Keratinocyte (primary cell): ENCODE results near the gene ADAMTS10. TPM values are rescaled to one million over a fixed set of nuclear protein-coding genes. Genes with fewer than 3 reads are reported as not detected.

Source experiments
- DNase-seq: peaks from one replicate; pipeline ENCODE4 v3.0.0-alpha.2; 2011; ENCODE audit warnings: low read depth, missing footprints, low spot score
- FAIRE-seq: peaks from 2 replicates; lab custom pipeline; 2011; peaks lifted over from hg19 to GRCh38; lab: Jason Lieb, UNC
- H2AFZ ChIP-seq: 2 replicates; pipeline ENCODE4 v1.6.0; 2012; ENCODE audit warnings: low read length, control low read depth, inconsistent platforms; ENCODE audit not compliant: control insufficient read depth
- H3K27ac ChIP-seq: 2 replicates; pipeline ENCODE4 v1.5.1; 2011; ENCODE audit warnings: low read length; ENCODE audit not compliant: control insufficient read depth, insufficient read depth
- H3K27me3 ChIP-seq: 3 replicates; pipeline ENCODE4 v1.6.0; 2011; ENCODE audit warnings: low read length; ENCODE audit not compliant: control insufficient read depth, insufficient read depth; ENCODE audit errors: extremely low read depth
- H3K36me3 ChIP-seq, 2 experiments: 2 replicates in 1 of 2; 3 replicates in 1 of 2; pipeline ENCODE4 v1.5.1; 2011; ENCODE audit warnings: low read length in 2 of 2, mild to moderate bottlenecking in 1 of 2; ENCODE audit not compliant: control insufficient read depth in 2 of 2, insufficient read depth in 2 of 2; ENCODE audit errors: extremely low read depth in 1 of 2
- H3K4me1 ChIP-seq: 3 replicates; pipeline ENCODE4 v1.5.1; 2011; ENCODE audit warnings: low read length; ENCODE audit not compliant: control insufficient read depth, insufficient read depth; ENCODE audit errors: extremely low read depth
- H3K4me2 ChIP-seq: 3 replicates; pipeline ENCODE4 v1.6.0; 2011; ENCODE audit warnings: low read depth, low read length; ENCODE audit not compliant: control insufficient read depth, insufficient read depth; ENCODE audit errors: extremely low read depth
- H3K4me3 ChIP-seq, 3 experiments: fragments of 200-600 bp in 1 of 3; sonication (generic) in 1 of 3; 2 replicates in 2 of 3; 3 replicates in 1 of 3; pipeline ENCODE4 v1.5.1; 2011 to 2016; ENCODE audit warnings: low read length in 3 of 3, mild to moderate bottlenecking in 3 of 3, control low read depth in 2 of 3, inconsistent platforms in 1 of 3, low read depth in 1 of 3, mixed read lengths in 1 of 3, mixed run types in 1 of 3, moderate library complexity in 1 of 3; ENCODE audit not compliant: control insufficient read depth in 2 of 3, insufficient read depth in 2 of 3; ENCODE audit errors: extremely low read depth in 1 of 3
- H3K79me2 ChIP-seq: 2 replicates; pipeline ENCODE4 v1.6.0; 2012; ENCODE audit warnings: low read length; ENCODE audit not compliant: control insufficient read depth, insufficient read depth
- H3K9ac ChIP-seq: 3 replicates; pipeline ENCODE4 v1.6.0; 2011; ENCODE audit warnings: low read length; ENCODE audit not compliant: control insufficient read depth, insufficient read depth; ENCODE audit errors: extremely low read depth
- H3K9me1 ChIP-seq: 3 replicates; pipeline ENCODE4 v1.6.0; 2011; ENCODE audit warnings: low read length; ENCODE audit not compliant: control insufficient read depth, insufficient read depth; ENCODE audit errors: extremely low read depth
- H3K9me3 ChIP-seq: 2 replicates; pipeline ENCODE4 v1.5.1; 2012; ENCODE audit warnings: low read depth, low read length; ENCODE audit not compliant: control insufficient read depth
- H4K20me1 ChIP-seq: 3 replicates; pipeline ENCODE4 v1.6.0; 2011; ENCODE audit warnings: low read length; ENCODE audit not compliant: control insufficient read depth, insufficient read depth; ENCODE audit errors: extremely low read depth
- EZH2 ChIP-seq: IDR thresholded peaks from one replicate; pipeline ENCODE4 v1.6.1; 2012; ENCODE audit warnings: inconsistent platforms, mild to moderate bottlenecking, low read length, moderate library complexity
- dilution Hi-C: fragments of 300-500 bp; cut with MboI; formaldehyde crosslinking; loops from one replicate; pipeline ENCODE4 v1.7.0; 2020; ENCODE audit warnings: low sequenced_read_pairs; ENCODE audit not compliant: extremely low pct_ligation_motif_present
- polyA plus RNA-seq, 5 experiments: library from polyadenylated mRNA; depleted of rRNA in 3 of 5; stranded (reverse) in 3 of 5; stranded (forward) in 1 of 5; unstranded in 1 of 5; fragments of >200 nt; gene quantifications; 1 replicate in 1 of 5; 2 replicates in 3 of 5; 3 replicates in 1 of 5; pipeline versions ENCODE4 v1.2.1 to v1.2.3, GENCODE V29; 2011 to 2012; ENCODE audit warnings: missing spikeins in 2 of 5, low read depth in 1 of 5, low replicate concordance in 1 of 5
- TF ChIP-seq, protein P1 (sequence below), 3 experiments: IDR thresholded peaks in 1 of 3; conservative IDR thresholded peaks in 1 of 3; optimal IDR thresholded peaks in 1 of 3; 2 replicates in 2 of 3; 3 replicates in 1 of 3; pipeline versions ENCODE3 to v1.5.1; 2011; ENCODE audit warnings: low read length in 3 of 3, mild to moderate bottlenecking in 3 of 3, moderate library complexity in 2 of 3, control low read depth in 1 of 3, inconsistent platforms in 1 of 3; ENCODE audit not compliant: insufficient read depth in 2 of 3; ENCODE audit errors: extremely low read depth in 1 of 3

ADAMTS10 gene
- polyA plus RNA-seq, 1 donor (not counting 4 experiments of a cell fraction or from before 2014, with no cell fraction given) = not detected

DNA sequence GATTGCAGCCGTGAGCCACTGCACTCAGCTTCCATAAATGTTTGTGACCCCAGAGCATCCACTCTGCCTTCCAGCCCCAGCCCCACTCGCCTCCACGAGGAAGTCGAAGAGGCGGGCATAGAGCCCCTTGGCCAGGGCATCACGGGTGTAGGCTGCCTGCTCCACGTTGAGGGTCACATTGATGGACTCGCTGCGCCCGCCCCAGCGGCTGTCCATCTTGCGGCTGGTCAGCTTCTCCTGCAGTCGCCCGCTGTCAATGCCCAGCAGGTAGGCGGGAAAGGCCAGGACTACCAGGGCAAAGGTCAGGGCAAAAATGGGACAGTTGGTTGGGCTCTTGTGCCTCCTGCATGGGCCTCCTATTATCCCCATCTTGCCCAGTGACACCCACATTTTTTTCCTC lies 60.4 kb downstream of the ADAMTS10 start:
- Histone ChIP-seq H3K4me2 (no peak overlapping the region), H3K27ac (no peak overlapping the region), H3K9me3 (no peaks in the 10 kb centered on the region), H3K9me1 (no peaks in the 10 kb centered on the region), H3K36me3 (peaks cover 0 to 1% of the 10 kb centered on the region in 2 experiments), H3K9ac (no peak overlapping the region), H3K27me3 (no peaks in the 10 kb centered on the region), H2AFZ (no peak overlapping the region), H3K4me3 (no peak overlapping the region), H3K4me1 (no peaks in the 10 kb centered on the region), H4K20me1 (no peaks in the 10 kb centered on the region), H3K79me2 (no peaks in the 10 kb centered on the region)
- no peak for DNase-seq
- dilution Hi-C loops = no loop called here
- no peak for FAIRE-seq
- TF ChIP-seq EZH2 = no peak
- TF ChIP-seq, protein P1, sequence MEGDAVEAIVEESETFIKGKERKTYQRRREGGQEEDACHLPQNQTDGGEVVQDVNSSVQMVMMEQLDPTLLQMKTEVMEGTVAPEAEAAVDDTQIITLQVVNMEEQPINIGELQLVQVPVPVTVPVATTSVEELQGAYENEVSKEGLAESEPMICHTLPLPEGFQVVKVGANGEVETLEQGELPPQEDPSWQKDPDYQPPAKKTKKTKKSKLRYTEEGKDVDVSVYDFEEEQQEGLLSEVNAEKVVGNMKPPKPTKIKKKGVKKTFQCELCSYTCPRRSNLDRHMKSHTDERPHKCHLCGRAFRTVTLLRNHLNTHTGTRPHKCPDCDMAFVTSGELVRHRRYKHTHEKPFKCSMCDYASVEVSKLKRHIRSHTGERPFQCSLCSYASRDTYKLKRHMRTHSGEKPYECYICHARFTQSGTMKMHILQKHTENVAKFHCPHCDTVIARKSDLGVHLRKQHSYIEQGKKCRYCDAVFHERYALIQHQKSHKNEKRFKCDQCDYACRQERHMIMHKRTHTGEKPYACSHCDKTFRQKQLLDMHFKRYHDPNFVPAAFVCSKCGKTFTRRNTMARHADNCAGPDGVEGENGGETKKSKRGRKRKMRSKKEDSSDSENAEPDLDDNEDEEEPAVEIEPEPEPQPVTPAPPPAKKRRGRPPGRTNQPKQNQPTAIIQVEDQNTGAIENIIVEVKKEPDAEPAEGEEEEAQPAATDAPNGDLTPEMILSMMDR (optimal IDR thresholded peaks at IDR 0.05 in 1 of 3, IDR thresholded peaks at IDR 0.05 in 1 of 3, conservative IDR thresholded peaks at IDR 0.05 in 1 of 3; ENCODE audit: extremely low read depth in 1 of 3, insufficient read depth in 2 of 3, low read length in 3 of 3) = no peak

DNA sequence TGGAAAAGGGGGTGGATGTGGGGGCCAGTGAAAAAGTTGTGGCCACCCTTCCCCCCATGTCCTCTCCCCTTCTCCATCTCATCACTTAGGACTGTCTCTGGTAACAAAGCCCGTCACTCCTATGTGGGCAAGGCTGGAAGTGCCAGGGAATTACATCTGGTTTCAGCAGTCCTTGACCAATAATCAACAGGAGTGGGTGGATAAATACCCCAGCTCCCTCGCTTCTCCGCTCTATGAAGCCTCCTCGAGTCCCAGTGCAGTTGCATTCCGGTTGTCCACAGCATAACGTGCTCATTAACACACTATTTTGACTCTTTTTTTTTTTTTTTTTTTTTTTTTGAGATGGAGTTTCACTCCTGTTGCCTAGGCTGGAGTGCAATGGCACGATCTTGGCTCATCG lies 64.8 kb downstream of the ADAMTS10 start:
- no peak overlapping the region for H3K4me3 ChIP-seq
- no peak for FAIRE-seq
- no peaks in the 10 kb centered on the region for H3K9me1 ChIP-seq
- H3K4me1 ChIP-seq = no peaks in the 10 kb centered on the region
- no peak for TF ChIP-seq EZH2
- TF ChIP-seq, protein P1 (optimal IDR thresholded peaks at IDR 0.05 in 1 of 3, IDR thresholded peaks at IDR 0.05 in 1 of 3, conservative IDR thresholded peaks at IDR 0.05 in 1 of 3; ENCODE audit: extremely low read depth in 1 of 3, insufficient read depth in 2 of 3, low read length in 3 of 3) = no peak
- H3K36me3 ChIP-seq = peaks cover 0 to 1% of the 10 kb centered on the region in 2 experiments
- no peaks in the 10 kb centered on the region for H3K27me3 ChIP-seq
- no peak overlapping the region for H3K9ac ChIP-seq
- H3K27ac ChIP-seq = no peak overlapping the region
- no peaks in the 10 kb centered on the region for H3K9me3 ChIP-seq
- no peak for DNase-seq
- H3K4me2 ChIP-seq = no peak overlapping the region
- H3K79me2 ChIP-seq = no peaks in the 10 kb centered on the region
- no peak overlapping the region for H2AFZ ChIP-seq
- dilution Hi-C loops = no loop called here
- no peaks in the 10 kb centered on the region for H4K20me1 ChIP-seq
